ENCODE results near the gene CDCP2.
A peak's percentile ranks its signal among the peaks of the same experiment; 100 is the strongest.
"Not testable (repeated sequence)": the region's sequence is repeated elsewhere in the genome, so short reads cannot be mapped to it uniquely, and the experiment has no call there.

The CDCP2 gene

DNA sequence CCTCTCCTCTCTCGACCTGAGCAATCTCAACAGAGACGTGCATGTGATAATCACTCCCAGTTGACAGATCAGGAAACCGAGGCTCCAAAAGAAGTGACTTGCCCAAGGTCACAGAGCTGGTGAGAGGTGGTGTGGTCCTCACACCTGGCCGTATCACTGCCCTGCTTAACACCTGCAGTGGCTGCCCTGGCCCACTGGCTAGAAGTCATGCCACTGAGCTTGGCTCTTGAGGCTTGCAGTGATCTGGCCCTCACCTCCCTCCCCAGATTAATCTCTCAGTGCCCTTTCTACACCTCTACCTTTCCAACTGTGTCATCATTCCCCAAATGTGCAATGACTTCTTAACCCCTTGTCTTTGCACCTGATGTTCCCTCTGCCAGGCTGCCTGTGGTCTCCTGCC, 38.8 kb downstream of the CDCP2 start:
- DNase-seq: no peak

- DNase-seq: no peak
Observed at GRCh38 chr1:54112705-54113368, 40.0 kb downstream of the CDCP2 start.

GRCh38 chr1:54112027-54112426, 40.8 kb downstream of the CDCP2 start:
- DNase-seq: no peak

DNA sequence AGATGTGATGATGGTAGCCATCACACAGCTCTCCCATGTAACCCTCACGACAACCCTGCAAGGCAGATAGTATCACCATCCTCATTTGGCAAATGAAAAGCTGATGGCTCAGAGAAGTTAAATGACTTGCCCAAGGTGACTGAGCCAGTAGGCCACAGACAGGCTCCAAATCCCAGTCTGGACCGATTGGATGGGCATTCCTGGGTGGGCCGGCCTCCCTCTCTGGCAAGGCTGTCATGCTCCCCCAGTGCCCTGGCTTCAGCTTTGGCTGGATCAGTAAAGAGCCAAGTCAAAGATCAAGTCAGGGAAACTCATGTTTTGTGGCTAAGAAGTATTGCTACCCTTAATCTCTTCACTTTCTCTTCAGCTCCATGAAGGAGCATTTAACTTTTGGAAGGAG, 41.2 kb downstream of the CDCP2 start:
- no peak for DNase-seq

GRCh38 chr1:54110996-54111395, 41.8 kb downstream of the CDCP2 start:
- no peak for DNase-seq

DNA sequence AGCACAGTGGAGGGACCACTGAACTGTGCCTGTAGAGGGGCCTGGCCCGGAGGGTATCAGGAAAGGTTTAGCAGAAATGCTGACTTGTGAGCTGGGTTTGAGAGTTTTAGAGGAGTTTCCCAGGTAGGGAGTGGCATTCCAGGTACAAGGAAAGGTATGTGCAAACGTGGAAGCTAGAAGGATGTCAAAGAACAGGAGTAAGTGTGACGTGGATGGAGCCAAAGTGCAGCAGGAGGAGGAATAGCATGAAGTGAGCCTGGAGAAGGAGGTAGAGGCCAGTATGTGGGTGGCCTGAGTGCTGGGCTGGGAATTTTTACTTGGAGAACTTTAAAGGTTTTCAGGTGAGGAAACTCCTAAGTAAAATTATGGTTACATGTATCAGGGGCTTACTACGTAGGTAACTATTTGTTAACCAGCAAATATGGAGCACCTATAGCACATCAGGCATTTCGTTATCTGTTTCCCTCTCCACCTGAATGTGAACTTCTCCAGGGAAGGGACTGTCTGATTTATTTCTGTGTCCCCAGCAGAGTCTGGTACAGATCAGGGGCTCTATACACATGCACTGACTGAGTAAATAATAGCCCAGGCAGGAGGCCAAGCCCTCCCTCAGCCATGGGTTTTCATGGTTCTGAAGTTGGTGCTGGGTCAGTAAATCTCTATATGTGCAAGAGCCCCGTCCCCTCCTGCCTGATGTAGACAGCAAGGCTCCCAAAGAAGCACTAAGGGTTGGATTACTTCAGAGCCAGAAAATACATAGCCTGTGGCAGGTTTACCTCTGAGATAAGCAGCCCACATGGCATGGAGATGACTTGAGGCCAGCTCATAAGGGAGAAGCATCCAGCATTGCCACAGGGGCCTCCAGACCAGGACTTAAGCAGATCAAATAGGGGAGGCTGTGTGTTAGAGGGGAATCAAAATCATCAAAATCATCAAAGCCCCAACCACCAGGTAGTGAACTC, 43.4 kb downstream of the CDCP2 start:
- no peak for DNase-seq

DNA sequence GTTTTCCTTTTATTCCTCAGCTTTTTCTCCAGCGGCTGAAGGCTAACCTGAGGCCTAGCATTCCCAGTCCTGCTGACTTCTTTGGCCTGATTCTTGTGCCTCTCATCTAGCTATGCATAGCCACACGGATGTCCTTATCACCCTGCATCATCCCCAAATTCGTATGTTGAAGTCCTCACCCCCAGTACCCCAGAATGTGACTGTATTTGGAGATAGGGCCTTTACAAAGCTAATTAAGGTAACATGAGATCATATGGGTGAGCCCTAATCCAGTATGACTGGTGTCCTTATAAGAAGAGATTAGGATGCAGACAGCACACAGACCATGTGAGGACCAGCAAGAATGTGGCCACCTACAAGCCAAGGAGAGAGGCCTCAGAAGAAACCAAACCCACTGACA, 44.6 kb downstream of the CDCP2 start:
- DNase-seq: no peak

- DNase-seq: no peak
Observed at GRCh38 chr1:54107131-54107530, 45.7 kb downstream of the CDCP2 start.

- no peak for DNase-seq
Observed at GRCh38 chr1:54105736-54106269, 47.0 kb downstream of the CDCP2 start.

DNA sequence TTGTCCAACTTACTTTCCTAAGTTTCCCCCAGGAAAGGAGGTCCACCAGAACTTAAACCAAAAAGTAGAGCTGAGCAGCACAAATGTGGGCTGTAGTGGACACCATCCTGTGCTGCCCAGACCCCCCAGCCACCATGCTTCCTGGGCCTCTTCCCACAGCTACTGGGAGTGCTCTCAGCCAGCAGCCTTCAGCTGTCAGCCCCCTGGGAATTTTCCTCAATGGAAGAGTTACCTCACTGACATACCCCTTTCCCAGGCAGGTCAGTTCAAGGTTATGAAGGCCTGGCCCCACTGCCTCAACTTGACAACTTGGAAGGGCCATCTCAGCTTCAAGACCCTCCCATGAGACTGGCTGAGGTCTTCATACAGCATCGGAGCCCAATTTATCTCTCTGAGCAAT, 47.7 kb downstream of the CDCP2 start:
- no peak for DNase-seq

GRCh38 chr1:54104613-54105012, 48.2 kb downstream of the CDCP2 start:
- DNase-seq: not testable (repeated sequence)

DNA sequence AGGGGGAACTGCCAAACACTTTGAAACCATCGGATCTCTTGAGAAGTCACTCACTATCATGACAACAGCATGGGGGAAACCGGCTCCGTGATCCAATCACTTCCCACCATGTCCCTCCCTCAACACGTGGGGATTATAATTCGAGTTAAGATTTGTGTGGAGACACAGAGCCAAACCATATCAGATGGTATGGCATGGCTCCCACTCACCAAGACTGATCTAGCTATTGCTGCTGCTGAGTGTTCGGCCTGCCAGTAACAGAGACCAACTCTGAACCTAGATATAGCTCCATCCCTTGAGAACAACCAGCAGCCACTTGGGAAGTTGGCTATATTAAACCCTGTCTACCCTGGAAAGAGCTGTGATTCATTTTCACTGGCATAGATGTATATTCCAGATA, 49.4 kb downstream of the CDCP2 start:
- no peak for DNase-seq

- DNase-seq: no peak
Observed at GRCh38 chr1:54100500-54100899, 52.3 kb downstream of the CDCP2 start.

DNA sequence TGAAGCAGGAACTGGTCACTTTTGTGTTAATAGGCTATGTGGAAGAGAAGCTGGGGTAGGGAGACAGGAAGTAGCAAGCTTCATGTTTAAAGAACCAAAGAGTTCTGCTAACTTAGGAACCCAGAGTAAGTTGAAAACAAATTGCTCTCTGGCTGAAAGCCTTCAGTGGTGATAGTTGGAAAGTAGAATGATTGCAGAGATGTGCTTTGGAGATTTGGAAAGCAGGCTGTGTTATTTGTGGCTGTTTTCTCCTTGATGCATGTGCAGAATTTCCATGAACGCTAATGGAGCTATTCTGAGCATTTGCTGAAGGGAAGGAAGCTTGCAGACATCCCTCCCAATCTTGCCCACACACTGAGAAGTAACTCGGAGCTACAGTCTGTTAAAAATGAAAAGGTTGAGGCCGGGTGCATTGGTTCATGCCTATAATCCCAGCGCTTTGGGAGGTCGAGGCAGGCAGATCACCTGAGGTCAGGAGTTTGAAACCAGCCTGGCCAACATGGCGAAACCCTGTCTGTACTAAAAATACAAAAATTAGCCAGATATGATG, 53.7 kb downstream of the CDCP2 start:
- DNase-seq: no peak

GRCh38 chr1:54096877-54097240, 55.9 kb downstream of the CDCP2 start:
- no peak for DNase-seq

DNA sequence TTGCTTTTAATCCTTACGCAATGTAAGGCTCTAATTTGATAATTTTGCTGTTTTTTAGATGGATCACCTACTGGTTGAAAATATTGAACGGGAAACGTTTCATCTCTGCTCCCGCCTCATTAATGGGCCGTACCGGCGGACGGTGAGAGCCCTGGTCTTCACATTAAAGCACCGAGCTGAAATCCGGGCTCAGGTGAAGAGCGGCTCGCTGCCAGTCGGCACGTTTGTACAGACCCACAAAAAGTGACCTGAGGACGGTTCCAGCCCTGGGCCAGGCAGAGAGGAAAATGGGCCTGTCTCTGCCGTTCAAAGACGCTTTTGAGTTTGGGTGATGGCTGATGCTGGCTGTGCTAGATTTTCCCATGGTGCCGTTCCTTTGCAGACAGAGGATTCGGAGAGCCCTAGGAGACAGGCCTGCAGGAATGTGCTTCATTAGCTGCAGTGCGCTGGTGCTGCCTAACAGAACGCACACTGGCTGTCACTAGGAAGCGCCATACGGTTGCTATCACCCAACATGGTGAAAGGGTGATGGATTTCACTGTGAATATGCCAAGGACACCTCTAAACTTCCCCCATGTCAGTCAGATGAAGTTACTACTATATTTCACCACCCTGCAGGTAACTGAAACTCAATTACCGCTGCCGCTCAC, 56.4 kb downstream of the CDCP2 start:
- DNase-seq: no peak

- DNase-seq: peak; percentile 38 to 73
Observed at GRCh38 chr1:54095546-54096226, 57.1 kb downstream of the CDCP2 start.

DNA sequence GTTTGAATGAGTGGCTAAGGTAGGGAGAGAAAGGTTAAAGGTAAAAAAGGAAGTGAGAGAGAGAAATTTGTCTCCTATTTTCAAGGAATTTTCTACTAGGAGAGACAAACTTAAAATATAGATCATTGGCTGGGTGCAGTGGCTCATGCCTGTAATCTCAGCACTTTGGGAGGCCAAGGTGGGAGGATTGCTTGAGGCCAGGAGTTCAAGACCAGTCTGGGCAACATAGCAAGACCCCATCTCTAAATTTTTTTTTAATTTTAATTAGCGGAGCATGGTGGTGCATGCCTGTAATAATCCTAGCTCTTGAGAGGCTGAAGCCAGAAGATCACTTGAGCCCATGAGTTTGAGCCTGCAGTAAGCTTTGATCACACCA, 58.1 kb downstream of the CDCP2 start:
- DNase-seq: not testable (repeated sequence)

GRCh38 chr1:54094001-54094729, 58.6 kb downstream of the CDCP2 start:
- no peak for DNase-seq

GRCh38 chr1:54091666-54092065, 61.1 kb downstream of the CDCP2 start:
- DNase-seq: no peak

DNA sequence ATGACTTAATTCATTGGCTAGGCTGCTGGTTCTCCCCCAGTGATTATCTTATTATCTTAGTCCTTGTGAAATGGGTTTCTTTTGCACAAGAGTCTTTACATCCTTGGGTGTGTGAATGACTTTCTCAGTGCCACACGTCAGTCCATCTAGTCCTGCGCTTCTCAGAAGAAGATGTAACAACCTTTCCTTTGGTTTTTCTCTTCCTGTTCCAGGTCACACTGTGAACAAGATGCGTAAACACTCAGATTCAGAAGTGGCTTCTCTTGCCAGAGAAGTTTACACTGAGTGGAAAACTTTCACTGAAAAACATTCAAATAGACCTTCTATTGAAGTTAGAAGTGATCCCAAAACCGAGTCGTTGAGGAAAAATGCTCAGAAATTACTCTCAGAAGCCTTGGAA, 64.4 kb downstream of the CDCP2 start:
- no peak for DNase-seq

GRCh38 chr1:54086754-54087153, 66.0 kb downstream of the CDCP2 start:
- DNase-seq: no peak
